Measurements from ENCODE around the gene SHROOM3.

SHROOM3 gene

GRCh38 chr4:76751612-76752343, 316.7 kb downstream of the SHROOM3 start:
- no peak for DNase-seq (ENCODE audit: low read depth)

DNA sequence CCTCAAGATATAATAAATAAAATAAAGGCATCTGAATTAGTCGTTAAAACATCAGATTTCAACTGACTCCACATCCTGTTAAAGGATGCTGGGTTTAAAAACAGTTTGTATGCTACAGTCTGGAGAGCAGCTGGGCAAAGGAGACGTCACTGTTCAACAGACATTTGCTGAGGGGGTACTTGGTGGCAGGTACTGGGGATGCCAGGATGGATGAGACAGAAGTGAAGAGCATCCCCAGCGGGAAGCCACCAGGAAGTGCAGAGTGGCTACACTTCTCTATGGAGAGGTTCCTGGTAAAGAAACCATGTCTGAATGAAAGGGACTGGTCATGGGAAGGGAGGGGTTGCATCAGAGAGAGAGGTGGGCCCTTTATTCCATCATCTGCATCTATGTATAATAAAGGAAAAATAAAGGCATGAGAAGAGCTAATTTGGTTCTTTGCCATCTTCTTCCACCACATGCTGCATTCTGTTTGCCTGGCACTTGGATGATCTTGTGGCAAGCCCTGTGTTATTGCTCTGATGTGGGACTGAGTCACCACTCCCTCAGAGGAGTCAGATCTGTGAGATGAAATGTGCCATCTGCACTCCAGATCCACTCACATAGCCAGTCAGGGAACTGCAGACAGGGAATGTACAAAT, 318.0 kb downstream of the SHROOM3 start:
- DNase-seq (ENCODE audit: low read depth): no peak

GRCh38 chr4:76753814-76754213, 318.8 kb downstream of the SHROOM3 start:
- DNase-seq (ENCODE audit: low read depth): no peak

- no peak for DNase-seq (ENCODE audit: low read depth)
Observed at GRCh38 chr4:76754439-76754838, 319.4 kb downstream of the SHROOM3 start.

DNA sequence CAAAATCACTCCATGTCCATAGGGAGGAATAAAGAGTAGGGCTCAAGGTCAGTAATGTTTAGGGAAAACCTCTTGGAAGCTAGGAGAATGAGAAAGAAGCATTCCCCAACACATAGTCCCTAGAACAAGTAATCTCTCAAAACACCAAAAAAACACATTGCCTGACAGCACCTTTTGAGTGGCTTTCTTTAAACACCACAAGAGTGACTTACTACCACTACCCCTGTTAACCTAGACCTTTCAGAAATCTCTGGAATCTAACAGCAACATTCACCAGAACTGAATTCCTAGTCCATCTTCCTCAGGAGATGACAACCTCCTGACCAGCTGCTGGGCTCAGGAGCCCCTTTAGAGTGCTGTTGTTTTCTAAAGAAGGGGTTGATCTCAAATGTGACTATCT, 320.7 kb downstream of the SHROOM3 start:
- no peak for DNase-seq (ENCODE audit: low read depth)

GRCh38 chr4:76756416-76756815, 321.4 kb downstream of the SHROOM3 start:
- DNase-seq (ENCODE audit: low read depth): no peak

DNA sequence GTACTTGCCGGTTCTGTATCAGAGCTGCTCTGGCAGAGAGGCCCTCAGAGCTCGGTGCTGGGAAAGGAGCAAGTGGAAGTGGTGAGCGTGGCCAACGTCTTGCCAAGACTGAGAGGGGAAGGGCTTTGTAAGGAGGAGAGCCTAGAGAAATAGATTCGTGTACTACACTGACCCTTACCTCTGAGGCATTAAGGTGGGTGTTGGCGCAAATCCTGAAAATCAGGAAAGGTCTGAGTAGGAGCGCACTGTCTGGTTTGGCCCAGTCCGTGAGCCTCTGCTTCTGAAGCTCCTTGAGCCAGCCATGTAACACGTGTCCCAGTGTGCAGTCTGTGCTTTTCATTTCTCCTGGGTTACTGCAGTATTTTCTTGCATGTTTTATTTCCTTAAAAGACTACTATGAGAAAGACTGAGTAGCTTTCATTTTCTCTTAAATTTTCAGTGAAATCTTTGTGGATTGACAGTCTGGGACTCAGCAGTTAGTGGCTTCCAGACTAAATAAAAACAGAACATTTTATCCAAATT, 322.4 kb downstream of the SHROOM3 start:
- no peak for DNase-seq (ENCODE audit: low read depth)

- no peak for DNase-seq (ENCODE audit: low read depth)
Observed at GRCh38 chr4:76758290-76758882, 323.4 kb downstream of the SHROOM3 start.

DNA sequence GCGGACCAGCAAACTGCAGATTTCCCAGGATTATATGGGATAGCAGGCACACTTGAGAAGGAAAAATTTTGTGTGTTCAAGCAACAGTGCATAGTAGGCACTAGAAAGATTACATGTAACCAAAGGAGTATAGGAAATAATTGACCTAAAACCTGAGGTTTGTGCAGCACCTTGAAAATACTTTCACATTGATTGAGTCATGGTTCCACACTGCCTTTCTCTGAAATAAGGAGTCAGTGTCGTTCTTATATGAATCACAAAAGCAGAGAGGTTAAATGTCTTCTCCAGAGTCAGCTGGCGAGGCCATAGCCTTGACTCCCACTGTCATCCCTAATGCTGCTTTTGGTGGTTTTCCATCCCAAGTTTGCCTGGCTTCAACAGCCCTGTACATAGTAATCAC, 324.0 kb downstream of the SHROOM3 start:
- DNase-seq (ENCODE audit: low read depth): no peak

DNA sequence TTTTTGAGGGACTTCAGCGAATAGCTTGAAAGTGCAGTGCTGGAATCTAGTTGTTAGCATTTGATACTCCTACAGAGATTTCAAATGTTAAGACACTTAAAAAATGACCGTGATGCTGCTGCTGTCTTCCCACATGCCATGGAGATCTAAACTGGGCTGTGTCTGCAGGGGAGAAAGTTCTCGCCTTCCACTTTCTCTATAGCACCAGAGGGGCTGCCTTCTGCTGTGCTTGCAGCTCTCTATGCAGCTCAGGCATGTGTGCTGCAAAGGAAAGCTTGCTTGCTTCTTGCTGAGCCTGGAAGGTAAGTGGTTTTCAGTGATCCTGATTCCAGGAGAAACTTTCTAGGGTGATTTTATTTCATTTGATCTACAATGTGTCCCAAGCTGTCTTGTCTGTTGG, 325.2 kb downstream of the SHROOM3 start:
- no peak for DNase-seq (ENCODE audit: low read depth)

DNA sequence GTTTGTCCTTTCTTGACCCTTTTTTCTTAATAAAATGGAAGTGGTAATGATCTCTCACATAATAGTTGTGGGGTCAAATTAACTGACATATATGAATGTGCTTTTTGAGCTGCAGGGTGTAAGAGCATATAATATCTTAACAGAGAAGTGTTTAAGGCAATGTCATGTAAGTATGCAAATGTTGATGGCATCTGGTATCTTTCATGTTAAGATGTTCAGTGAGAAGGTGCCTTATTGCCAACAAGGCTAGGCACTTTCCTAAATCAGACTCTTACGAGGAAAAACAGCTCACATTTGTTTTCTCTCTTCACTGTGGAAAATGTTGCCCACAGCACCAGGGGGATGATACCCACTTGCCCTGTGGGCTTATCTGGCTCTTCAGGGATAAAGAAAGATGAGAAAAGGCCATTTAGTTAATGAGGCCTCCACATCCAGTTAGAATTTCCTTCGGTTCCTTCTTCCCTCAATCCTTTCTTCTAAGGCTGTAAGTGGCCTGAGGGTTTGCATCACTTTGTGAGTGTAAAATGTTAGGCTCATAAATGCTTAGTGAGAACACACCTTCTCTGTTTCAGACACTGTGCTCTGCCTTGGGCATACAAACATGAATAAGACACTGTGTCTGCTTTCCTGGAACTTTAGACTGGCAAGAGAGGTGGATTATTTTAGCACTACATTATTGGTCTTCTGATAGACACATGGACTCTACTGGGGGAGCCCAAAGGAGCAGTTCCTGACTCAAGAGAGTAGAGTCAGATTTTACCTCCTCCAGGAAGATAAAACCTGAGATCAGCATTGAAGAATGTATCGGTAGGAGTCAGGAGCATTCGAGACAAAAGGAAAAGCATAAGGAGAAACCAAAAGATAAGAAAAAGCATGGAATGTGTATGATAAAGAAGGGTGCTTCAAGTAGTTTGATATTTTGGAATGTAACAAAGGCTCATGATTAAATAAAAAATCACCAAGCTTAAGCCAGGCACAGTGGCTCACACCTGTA, 327.4 kb downstream of the SHROOM3 start:
- DNase-seq (ENCODE audit: low read depth): no peak

DNA sequence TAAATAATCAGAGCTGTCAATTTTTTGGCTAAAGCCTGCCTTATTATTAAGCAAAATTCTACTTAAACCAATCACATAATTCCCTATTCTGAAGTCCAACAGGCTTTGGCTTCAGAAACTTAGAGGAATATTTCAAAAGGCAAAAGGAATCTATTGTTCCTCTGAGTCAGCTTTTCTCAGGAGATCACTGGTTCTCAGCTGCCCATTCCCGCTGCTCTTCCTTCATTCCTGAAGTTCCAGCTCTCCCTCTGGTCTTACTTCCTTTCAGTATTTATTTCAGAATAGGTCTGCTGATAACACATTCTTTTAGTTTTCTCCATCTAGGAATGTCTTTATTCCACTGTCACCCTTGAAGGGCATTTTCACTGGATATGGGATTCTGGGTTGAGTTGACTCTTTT, 329.2 kb downstream of the SHROOM3 start:
- no peak for DNase-seq (ENCODE audit: low read depth)

GRCh38 chr4:76765473-76766183, 330.6 kb downstream of the SHROOM3 start:
- no peak for DNase-seq (ENCODE audit: low read depth)

DNA sequence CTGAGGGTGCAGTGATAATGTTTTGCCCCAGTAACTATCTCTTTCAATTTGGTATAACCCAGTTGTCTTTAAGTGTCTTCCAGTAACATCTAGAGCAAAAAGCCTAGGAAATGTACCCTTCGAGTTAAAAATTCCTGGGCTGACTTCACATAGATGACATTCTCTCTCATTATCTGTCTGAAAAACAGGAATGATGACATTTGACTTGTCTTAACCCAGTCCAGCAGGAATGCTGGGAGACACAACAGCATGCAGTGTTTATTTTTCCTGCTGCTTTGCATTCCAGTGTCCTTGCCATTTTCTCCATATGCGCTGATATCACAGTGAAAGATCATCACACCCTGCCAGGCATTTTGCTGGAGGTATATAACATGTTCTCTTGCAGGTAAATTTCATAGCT, 333.0 kb downstream of the SHROOM3 start:
- no peak for DNase-seq (ENCODE audit: low read depth)

DNA sequence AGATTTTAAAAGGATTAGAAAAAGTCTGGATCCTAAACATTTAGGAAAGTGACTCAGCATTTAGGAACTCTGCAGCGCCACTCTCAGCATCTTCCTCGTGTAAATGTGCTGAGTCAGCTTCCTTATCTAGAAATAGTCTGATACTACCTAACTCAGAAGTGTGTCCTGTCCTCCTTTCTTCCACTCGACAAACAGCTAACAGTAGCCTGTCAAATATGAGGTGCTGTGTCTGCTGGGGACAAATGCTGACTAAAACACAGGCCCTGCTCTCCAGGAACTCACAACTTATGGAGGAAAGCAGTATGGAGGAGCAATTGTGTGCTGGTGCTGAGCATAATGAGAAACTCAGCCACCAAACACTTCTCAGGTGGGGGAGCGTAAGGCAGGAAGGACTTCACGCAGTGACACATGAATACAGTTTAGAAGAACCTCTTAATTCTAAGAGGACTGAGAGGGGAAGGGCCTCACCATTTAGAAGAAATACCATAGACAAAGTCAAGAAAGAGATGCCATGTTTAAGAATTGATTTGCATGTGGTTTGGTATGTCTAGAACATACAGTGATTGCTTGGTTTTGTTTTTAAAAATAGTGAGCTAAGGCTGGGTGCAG, 337.6 kb downstream of the SHROOM3 start:
- no peak for DNase-seq (ENCODE audit: low read depth)

GRCh38 chr4:76773766-76774165, 338.7 kb downstream of the SHROOM3 start:
- DNase-seq (ENCODE audit: low read depth): no peak

DNA sequence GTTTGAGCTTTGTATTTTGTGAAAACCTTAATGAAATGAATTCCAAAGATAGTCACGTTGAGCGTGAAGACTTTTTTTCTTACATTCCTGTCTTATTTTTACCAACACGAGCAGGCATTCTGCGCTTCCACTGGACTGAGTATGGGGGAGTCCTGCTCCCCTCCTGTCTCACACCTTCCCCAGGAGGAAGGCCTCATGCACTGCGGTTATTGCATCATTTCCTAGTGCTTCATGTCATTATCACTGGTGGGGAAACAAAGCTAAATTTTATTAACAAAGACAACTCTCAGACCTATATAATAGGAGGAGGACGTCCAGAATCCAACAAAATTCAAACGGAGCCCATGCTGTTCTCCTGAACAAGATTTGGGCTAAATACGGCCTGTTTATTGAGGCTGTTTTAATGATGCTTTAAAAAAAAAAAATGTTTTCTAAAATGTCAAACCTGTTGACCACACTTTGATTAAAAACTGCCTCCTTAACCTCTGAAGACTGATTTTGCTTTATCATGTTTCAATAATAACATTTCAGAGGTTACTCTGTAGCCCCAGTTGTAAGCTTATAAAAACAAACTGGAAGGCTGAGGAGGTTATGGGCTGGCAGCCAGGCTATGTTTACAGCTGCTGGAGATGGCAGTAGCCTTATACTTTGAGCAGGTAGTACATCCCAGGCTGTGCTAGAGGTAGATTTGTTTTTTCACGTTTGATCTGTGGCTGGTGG, 344.9 kb downstream of the SHROOM3 start:
- DNase-seq (ENCODE audit: low read depth): no peak

- no peak for DNase-seq (ENCODE audit: low read depth)
Observed at GRCh38 chr4:76780781-76781697, 346.0 kb downstream of the SHROOM3 start.

Data from activated T-cell treated with anti-CD3 and anti-CD28 coated beads for 24 hours (primary cell).